Mesothelial cell of epicardium (in vitro differentiated cells): ENCODE data around the gene HAGH. TPM values are rescaled to one million over a fixed set of nuclear protein-coding genes. Genes with fewer than 3 reads are reported as not detected.

ENCODE experiments used
- DNase-seq, 2 experiments: peaks; one replicate each; pipeline ENCODE4 v3.0.0; 2021; ENCODE audit warnings: low spot score in 2 of 2; ENCODE audit not compliant: unreplicated experiment in 2 of 2
- H3K27ac Mint-ChIP-seq: 2 replicates; pipeline ENCODE4 v1.8.0; 2021; ENCODE audit warnings: mixed read lengths
- H3K27me3 Mint-ChIP-seq: 2 replicates; pipeline ENCODE4 v1.8.0; 2021; ENCODE audit warnings: low read depth, mixed read lengths
- H3K36me3 Mint-ChIP-seq: 2 replicates; pipeline ENCODE4 v1.8.0; 2021; ENCODE audit warnings: mixed read lengths
- H3K4me1 Mint-ChIP-seq: 2 replicates; pipeline ENCODE4 v1.8.0; 2021; ENCODE audit warnings: mixed read lengths
- H3K4me3 Mint-ChIP-seq: 2 replicates; pipeline ENCODE4 v1.8.0; 2021; ENCODE audit warnings: mild to moderate bottlenecking, moderate library complexity, mixed read lengths
- H3K9me3 Mint-ChIP-seq: 2 replicates; pipeline ENCODE4 v1.8.0; 2021; ENCODE audit warnings: mixed read lengths
- total RNA-seq: library from RNA; stranded (reverse); gene quantifications from 3 replicates; pipeline ENCODE4 v1.2.1, GENCODE V29; 2021
- TF ChIP-seq, protein P1 (sequence below): fragments of 200-600 bp; sonication (generic); IDR thresholded peaks from one replicate; pipeline ENCODE4 v1.5.0; 2021; ENCODE audit warnings: antibody characterized with exemption; ENCODE audit not compliant: unreplicated experiment

The HAGH gene
- total RNA-seq, 1 donor from 2014 or later, result 27.8 TPM

DNA sequence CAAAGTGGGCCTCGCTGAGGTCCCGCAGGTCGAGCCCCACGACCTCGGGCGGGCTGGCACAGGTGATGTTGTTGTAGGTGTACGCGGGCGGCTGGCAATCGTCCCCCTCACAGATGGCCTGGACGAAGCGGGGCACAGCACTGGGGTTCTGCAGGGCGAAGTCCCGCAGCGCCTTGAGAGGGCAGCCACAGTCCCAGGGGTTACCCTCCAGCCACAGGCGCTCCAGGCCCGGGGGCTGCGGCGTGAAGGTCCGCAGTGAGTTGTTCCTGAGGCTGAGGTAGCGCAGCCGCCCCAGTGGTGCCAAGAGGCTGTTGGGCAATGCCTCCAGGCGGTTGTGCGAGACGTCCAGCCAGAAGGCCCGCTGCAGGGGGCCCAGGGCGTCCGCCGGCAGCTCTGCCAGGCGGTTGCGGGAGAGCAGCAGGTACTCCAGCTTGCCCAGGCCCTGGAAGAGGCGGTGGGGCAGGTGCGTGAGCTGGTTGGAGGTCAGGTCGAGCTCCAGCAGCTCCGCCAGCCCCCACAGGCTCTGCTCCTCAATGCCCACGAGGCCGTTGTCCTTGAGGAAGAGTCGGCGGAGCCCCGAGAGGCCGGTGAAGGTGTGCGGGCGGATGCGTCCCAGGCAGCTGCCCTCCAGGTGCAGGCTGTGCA is 35.9 kb downstream of the HAGH start:
- TF ChIP-seq, protein P1, sequence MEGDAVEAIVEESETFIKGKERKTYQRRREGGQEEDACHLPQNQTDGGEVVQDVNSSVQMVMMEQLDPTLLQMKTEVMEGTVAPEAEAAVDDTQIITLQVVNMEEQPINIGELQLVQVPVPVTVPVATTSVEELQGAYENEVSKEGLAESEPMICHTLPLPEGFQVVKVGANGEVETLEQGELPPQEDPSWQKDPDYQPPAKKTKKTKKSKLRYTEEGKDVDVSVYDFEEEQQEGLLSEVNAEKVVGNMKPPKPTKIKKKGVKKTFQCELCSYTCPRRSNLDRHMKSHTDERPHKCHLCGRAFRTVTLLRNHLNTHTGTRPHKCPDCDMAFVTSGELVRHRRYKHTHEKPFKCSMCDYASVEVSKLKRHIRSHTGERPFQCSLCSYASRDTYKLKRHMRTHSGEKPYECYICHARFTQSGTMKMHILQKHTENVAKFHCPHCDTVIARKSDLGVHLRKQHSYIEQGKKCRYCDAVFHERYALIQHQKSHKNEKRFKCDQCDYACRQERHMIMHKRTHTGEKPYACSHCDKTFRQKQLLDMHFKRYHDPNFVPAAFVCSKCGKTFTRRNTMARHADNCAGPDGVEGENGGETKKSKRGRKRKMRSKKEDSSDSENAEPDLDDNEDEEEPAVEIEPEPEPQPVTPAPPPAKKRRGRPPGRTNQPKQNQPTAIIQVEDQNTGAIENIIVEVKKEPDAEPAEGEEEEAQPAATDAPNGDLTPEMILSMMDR, result no peak
- no peak overlapping the region for H3K4me3 Mint-ChIP-seq
- no peaks in the 10 kb centered on the region for H3K27me3 Mint-ChIP-seq
- no peak overlapping the region for H3K27ac Mint-ChIP-seq
- H3K9me3 Mint-ChIP-seq, result no peaks in the 10 kb centered on the region
- H3K4me1 Mint-ChIP-seq, result no peaks in the 10 kb centered on the region
- H3K36me3 Mint-ChIP-seq, result peaks cover 5% of the 10 kb centered on the region
- DNase-seq, result peak; percentile 18 to 37

DNA sequence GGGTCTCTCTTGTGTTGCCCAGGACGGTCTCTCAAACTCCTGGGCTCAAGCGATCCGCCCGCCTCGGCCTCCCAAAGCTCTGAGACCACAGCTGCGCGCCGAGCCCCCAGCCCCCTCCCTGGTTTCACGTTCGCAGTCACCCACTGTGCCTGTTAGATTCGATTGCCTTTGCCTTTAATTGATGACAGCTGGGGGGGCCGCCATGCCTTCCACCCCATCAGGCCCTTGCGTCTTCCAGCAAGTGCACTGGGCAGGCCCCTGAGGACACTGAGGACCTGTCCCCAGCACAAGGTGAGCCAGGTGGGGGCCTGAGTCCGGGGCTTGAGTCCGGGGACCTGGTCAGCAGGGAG is 36.4 kb downstream of the HAGH start:
- no peak for DNase-seq
- Mint-ChIP-seq H3K27me3 (no peaks in the 10 kb centered on the region), H3K36me3 (peaks cover 5% of the 10 kb centered on the region), H3K4me3 (no peak overlapping the region), H3K4me1 (no peaks in the 10 kb centered on the region), H3K27ac (no peak overlapping the region), H3K9me3 (no peaks in the 10 kb centered on the region)
- TF ChIP-seq, protein P1, result no peak

DNA sequence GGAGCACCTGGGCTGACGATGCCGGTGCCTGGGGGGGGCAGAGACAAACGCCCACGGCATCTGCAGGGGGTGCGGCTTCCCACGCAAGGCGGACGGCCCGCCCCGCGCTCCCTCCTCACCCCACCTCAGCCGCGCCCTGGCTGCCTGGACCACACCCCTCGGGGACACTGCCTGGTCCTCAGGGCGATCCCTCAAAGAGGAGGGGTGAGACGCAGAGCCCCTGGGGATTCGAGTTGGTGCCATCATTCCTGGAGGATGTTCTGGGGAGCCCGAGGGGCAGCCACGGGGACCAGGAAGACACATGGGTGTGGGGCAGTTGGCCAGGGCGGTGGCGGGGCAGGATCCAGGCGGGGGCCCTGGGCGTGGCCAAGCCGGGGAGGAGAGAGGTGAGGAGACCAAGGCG is 37.0 kb downstream of the HAGH start:
- Mint-ChIP-seq H3K27me3 (no peaks in the 10 kb centered on the region), H3K4me3 (no peak overlapping the region), H3K9me3 (no peaks in the 10 kb centered on the region), H3K4me1 (peaks cover 2% of the 10 kb centered on the region), H3K36me3 (peaks cover 5% of the 10 kb centered on the region), H3K27ac (no peak overlapping the region)
- DNase-seq, result peak in 1 of 2 experiments; percentile 17
- TF ChIP-seq, protein P1, result no peak

DNA sequence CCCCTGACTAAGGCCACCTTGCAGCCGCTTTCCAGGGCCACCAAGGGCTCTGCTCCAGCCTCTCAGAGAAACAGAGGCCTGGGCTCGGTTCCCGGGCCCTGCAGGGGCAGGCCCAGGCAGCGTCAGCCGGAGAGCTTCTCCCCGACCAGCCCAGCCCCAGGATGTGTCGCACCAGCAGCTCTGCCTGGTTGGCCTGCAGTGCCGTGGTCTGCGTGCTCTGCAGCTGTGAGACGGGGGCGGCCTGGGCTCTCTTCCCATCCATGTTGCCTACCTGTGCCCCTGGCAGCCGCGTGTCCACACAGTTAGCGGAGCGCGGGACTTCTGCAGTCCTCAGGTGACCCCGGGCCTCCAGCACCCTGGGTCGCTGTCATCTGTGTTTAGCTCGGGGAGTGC is 37.9 kb downstream of the HAGH start:
- H3K4me1 Mint-ChIP-seq, result peaks cover 5% of the 10 kb centered on the region
- no peaks in the 10 kb centered on the region for H3K9me3 Mint-ChIP-seq
- H3K4me3 Mint-ChIP-seq, result no peak overlapping the region
- peaks cover 5% of the 10 kb centered on the region for H3K36me3 Mint-ChIP-seq
- no peak overlapping the region for H3K27ac Mint-ChIP-seq
- no peaks in the 10 kb centered on the region for H3K27me3 Mint-ChIP-seq
- TF ChIP-seq, protein P1, result no peak
- DNase-seq, result peak in 1 of 2 experiments; percentile 18

DNA sequence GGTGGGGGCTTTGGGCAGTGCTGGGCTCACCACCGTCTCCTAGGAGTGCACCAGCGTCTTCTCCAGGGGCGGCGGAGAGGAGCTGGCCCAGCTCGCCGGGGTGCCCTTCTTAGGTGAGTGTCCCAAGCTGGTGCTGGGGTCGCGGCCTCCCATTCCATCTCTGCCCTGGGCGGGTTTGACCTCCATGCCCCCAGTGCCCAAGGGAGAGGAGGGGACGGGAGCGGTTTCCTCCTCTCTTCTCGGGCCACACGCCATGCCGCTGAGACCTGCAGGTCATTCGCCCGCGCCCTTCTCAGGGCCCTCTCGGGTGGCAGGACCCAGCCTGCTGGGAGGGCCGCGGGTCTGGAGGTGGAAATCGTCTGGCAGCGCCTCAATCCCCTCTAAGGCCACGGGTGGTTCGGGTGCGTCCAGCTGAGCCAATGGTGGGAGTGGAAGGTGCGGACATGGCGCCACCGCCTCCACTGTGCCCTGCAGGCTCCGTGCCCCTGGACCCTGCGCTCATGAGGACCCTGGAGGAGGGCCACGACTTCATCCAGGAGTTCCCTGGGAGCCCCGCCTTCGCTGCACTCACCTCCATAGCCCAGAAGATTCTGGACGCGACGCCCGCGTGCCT is 38.4 kb downstream of the HAGH start:
- Mint-ChIP-seq H3K27me3 (no peaks in the 10 kb centered on the region), H3K4me1 (peaks cover 8% of the 10 kb centered on the region)

More for the DNA sequence above, 38.4 kb downstream of the HAGH start:
- TF ChIP-seq, protein P1, result no peak
- Mint-ChIP-seq H3K36me3 (peaks cover 5% of the 10 kb centered on the region), H3K9me3 (no peaks in the 10 kb centered on the region), H3K4me3 (no peak overlapping the region), H3K27ac (no peak overlapping the region)
- peak in 1 of 2 experiments; percentile 35 for DNase-seq
